ENCODE measurements around the gene FANCB. TPM values are rescaled to one million over a fixed set of nuclear protein-coding genes. Genes with fewer than 3 reads are reported as not detected.

The FANCB gene
- total RNA-seq, 1 experiment from 2014 or later, result 12.1 TPM

DNA sequence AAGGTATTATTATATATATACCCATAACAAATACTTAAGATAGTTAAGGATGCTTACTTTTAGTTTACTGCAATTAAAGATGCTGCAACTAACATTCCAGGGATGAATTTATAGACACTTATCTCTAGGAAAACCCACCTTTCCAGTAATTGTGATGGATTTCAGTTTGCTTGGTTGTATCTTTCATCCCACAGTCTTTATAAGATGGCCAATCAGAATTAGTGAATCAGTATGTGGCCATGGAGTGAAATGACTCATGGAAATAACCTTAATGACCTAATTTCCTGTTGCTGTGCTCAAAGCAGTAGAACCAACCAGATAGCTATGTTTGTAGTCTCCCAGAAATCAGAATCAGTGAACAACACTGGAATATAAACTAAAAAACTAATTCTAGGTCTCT lies 26.7 kb upstream of the FANCB start:
- Histone ChIP-seq H2AK5ac (ENCODE audit: insufficient read length, low read length) (no peak overlapping the region), H3K27me3 (ENCODE audit: insufficient read depth, low read length) (no peaks in the 10 kb centered on the region), H3K18ac (ENCODE audit: insufficient read length, low read depth, low read length) (no peak overlapping the region), H2BK120ac (ENCODE audit: low read depth, low read length, poor library complexity, severe bottlenecking) (no peak overlapping the region), H3K23me2 (ENCODE audit: insufficient read length, low read depth, low read length, poor library complexity, severe bottlenecking) (no peaks in the 10 kb centered on the region), H3T11ph (ENCODE audit: low read length) (no peak overlapping the region), H4K91ac (ENCODE audit: insufficient read length, low read depth, low read length) (no peak overlapping the region), H3K23ac (ENCODE audit: insufficient read length, low read depth, low read length) (no peak overlapping the region), H3K4me1 (ENCODE audit: insufficient read depth, low read length) (no peaks in the 10 kb centered on the region), H4K5ac (ENCODE audit: insufficient read length, low read depth, low read length) (no peak overlapping the region), H2BK15ac (ENCODE audit: low read depth, low read length) (no peak overlapping the region), H3K27ac (ENCODE audit: insufficient read length, low read depth, low read length) (no peak overlapping the region), H3K4ac (ENCODE audit: low read depth, low read length) (no peak overlapping the region), H3K79me1 (ENCODE audit: insufficient read depth, low read depth, low read length, poor library complexity, severe bottlenecking) (no peaks in the 10 kb centered on the region), H3K79me2 (ENCODE audit: insufficient read depth, low read length) (no peaks in the 10 kb centered on the region), H3K4me2 (ENCODE audit: insufficient read depth, insufficient read length, low read length) (no peak overlapping the region), H3K14ac (ENCODE audit: insufficient read depth, low read length) (no peak overlapping the region), H4K20me1 (ENCODE audit: control insufficient read depth, insufficient read depth, insufficient read length) (no peaks in the 10 kb centered on the region), H2BK20ac (ENCODE audit: low read depth, low read length, poor library complexity, severe bottlenecking) (no peak overlapping the region), H4K8ac (replicated peaks; ENCODE audit: insufficient read length, low read depth, low read length) (no peak overlapping the region), H2BK12ac (ENCODE audit: insufficient read length, low read depth, low read length) (no peak overlapping the region), H2BK5ac (ENCODE audit: insufficient read length, low read length) (no peak overlapping the region), H3K56ac (ENCODE audit: insufficient read length, low read depth, low read length) (no peak overlapping the region), H3K9ac (ENCODE audit: extremely low read depth, insufficient read length, low read length) (no peak overlapping the region), H3K9me3 (ENCODE audit: control insufficient read depth, low read depth, low read length) (peaks cover 4% of the 10 kb centered on the region), H2AFZ (ENCODE audit: low read length) (no peak overlapping the region)
- TF ChIP-seq, protein P1, sequence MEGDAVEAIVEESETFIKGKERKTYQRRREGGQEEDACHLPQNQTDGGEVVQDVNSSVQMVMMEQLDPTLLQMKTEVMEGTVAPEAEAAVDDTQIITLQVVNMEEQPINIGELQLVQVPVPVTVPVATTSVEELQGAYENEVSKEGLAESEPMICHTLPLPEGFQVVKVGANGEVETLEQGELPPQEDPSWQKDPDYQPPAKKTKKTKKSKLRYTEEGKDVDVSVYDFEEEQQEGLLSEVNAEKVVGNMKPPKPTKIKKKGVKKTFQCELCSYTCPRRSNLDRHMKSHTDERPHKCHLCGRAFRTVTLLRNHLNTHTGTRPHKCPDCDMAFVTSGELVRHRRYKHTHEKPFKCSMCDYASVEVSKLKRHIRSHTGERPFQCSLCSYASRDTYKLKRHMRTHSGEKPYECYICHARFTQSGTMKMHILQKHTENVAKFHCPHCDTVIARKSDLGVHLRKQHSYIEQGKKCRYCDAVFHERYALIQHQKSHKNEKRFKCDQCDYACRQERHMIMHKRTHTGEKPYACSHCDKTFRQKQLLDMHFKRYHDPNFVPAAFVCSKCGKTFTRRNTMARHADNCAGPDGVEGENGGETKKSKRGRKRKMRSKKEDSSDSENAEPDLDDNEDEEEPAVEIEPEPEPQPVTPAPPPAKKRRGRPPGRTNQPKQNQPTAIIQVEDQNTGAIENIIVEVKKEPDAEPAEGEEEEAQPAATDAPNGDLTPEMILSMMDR (conservative IDR thresholded peaks at IDR 0.05), result no peak
- Mint-ChIP-seq H3K4me1 (no peaks in the 10 kb centered on the region), H3K4me3 (no peak overlapping the region), H3K9me3 (peaks cover 46 to 54% of the 10 kb centered on the region in 2 experiments), H3K27me3 (ENCODE audit: low read depth) (no peaks in the 10 kb centered on the region), H3K27ac (no peak overlapping the region; a peak in 1 of 7 replicates), H3K36me3 (ENCODE audit: insufficient read depth in 1 of 3, low read depth in 3 of 3) (peaks cover 19 to 27% (median 26%) of the 10 kb centered on the region in 3 experiments)
- no peak for DNase-seq

Data from H9 (cell line).